ENCODE results near the gene VTI1A. TPM values are rescaled to one million over a fixed set of nuclear protein-coding genes. Genes with fewer than 3 reads are reported as not detected.

VTI1A gene
- total RNA-seq, 4 donors from 2014 or later: 21.5 to 50.6 (median 37.5) TPM

- Histone ChIP-seq H3K27me3 (no peaks in the 10 kb centered on the region), H3K36me3 (no peaks in the 10 kb centered on the region), H3K27ac (no peak overlapping the region), H3K4me1 (no peaks in the 10 kb centered on the region), H3K4me3 (no peak overlapping the region), H3K9me3 (no peaks in the 10 kb centered on the region)
- TF ChIP-seq POLR2A (IDR thresholded peaks at IDR 0.05) (no peak), CTCF (IDR thresholded peaks at IDR 0.05) (no peak)
- no peak for DNase-seq
- intact Hi-C loops (cut with DNase I; ENCODE audit: low total_unique reads): no loop called here
These were observed 352.9 kb downstream of the VTI1A start for GRCh38 chr10:112799726-112800510.

- H3K4me1 ChIP-seq: no peaks in the 10 kb centered on the region
- H3K27ac ChIP-seq: no peak overlapping the region
- no peak overlapping the region for H3K4me3 ChIP-seq
- H3K36me3 ChIP-seq: no peaks in the 10 kb centered on the region
- H3K9me3 ChIP-seq: no peaks in the 10 kb centered on the region
- TF ChIP-seq CTCF (IDR thresholded peaks at IDR 0.05): no peak
- TF ChIP-seq POLR2A (IDR thresholded peaks at IDR 0.05): no peak
- intact Hi-C loops (cut with DNase I; ENCODE audit: low total_unique reads): no loop called here
- no peak for DNase-seq
- no peaks in the 10 kb centered on the region for H3K27me3 ChIP-seq
These were observed 354.0 kb downstream of the VTI1A start for GRCh38 chr10:112801004-112801403.

GRCh38 chr10:112801748-112802147, 354.7 kb downstream of the VTI1A start:
- Histone ChIP-seq H3K9me3 (no peaks in the 10 kb centered on the region), H3K36me3 (no peaks in the 10 kb centered on the region), H3K27me3 (no peaks in the 10 kb centered on the region), H3K27ac (no peak overlapping the region), H3K4me3 (no peak overlapping the region), H3K4me1 (no peaks in the 10 kb centered on the region)
- DNase-seq: no peak
- intact Hi-C loops (cut with DNase I; ENCODE audit: low total_unique reads): no loop called here
- TF ChIP-seq CTCF (IDR thresholded peaks at IDR 0.05) (no peak), POLR2A (IDR thresholded peaks at IDR 0.05) (no peak)

- Histone ChIP-seq H3K4me1 (no peaks in the 10 kb centered on the region), H3K4me3 (no peak overlapping the region), H3K27ac (no peak overlapping the region), H3K27me3 (no peaks in the 10 kb centered on the region), H3K9me3 (no peaks in the 10 kb centered on the region), H3K36me3 (no peaks in the 10 kb centered on the region)
- intact Hi-C loops (cut with DNase I; ENCODE audit: low total_unique reads): no loop called here
- TF ChIP-seq CTCF (IDR thresholded peaks at IDR 0.05) (no peak), POLR2A (IDR thresholded peaks at IDR 0.05) (no peak)
- no peak for DNase-seq
These were observed 355.5 kb downstream of the VTI1A start for GRCh38 chr10:112802411-112803022.

- no peaks in the 10 kb centered on the region for H3K36me3 ChIP-seq
- no peaks in the 10 kb centered on the region for H3K27me3 ChIP-seq
- no peaks in the 10 kb centered on the region for H3K9me3 ChIP-seq
- no peaks in the 10 kb centered on the region for H3K4me1 ChIP-seq
- H3K4me3 ChIP-seq: no peak overlapping the region
- intact Hi-C loops (cut with DNase I; ENCODE audit: low total_unique reads): no loop called here
- TF ChIP-seq CTCF (IDR thresholded peaks at IDR 0.05) (no peak), POLR2A (IDR thresholded peaks at IDR 0.05) (no peak)
- H3K27ac ChIP-seq: no peak overlapping the region
- no peak for DNase-seq
These were observed 357.0 kb downstream of the VTI1A start for GRCh38 chr10:112803961-112804401.

Data from uterus (tissue), 4 donors.